Kidney (tissue), 14 donors: ENCODE data around the gene C1orf21. TPM values are rescaled to one million over a fixed set of nuclear protein-coding genes. Genes with fewer than 3 reads are reported as not detected.

Source experiments
- DNase-seq, 5 donors: peaks; one replicate each; pipeline ENCODE4 v3.0.0-alpha.2; 2013 to 2020
- FAIRE-seq: peaks from 2 replicates; lab custom pipeline; 2012; peaks lifted over from hg19 to GRCh38; lab: Jason Lieb, UNC
- H3K27ac ChIP-seq, 2 donors: one replicate each; pipeline ENCODE4 v1.7.0; 2013; ENCODE audit warnings: low read depth in 2 of 2, low read length in 2 of 2, inconsistent platforms in 1 of 2
- H3K27me3 ChIP-seq: one replicate; pipeline ENCODE4 v1.7.1; 2013; ENCODE audit warnings: low read length, inconsistent platforms; ENCODE audit not compliant: control insufficient read depth, insufficient read depth
- H3K36me3 ChIP-seq, 3 donors: one replicate each; pipeline versions ENCODE4 v1.7.0 to v1.7.1; 2013; ENCODE audit warnings: low read length in 3 of 3, control low read depth in 1 of 3, inconsistent platforms in 1 of 3; ENCODE audit not compliant: insufficient read depth in 3 of 3, control insufficient read depth in 2 of 3
- H3K4me1 ChIP-seq, 3 donors: one replicate each; pipeline versions ENCODE4 v1.7.0 to v1.7.1; 2013; ENCODE audit warnings: low read length in 3 of 3, inconsistent platforms in 1 of 3, low read depth in 1 of 3; ENCODE audit not compliant: control insufficient read depth in 2 of 3, insufficient read depth in 2 of 3
- H3K4me3 ChIP-seq, 3 donors: one replicate each; pipeline versions ENCODE4 v1.7.0 to v1.8.1; 2013; ENCODE audit warnings: low read length in 3 of 3, control low read depth in 1 of 3, inconsistent platforms in 1 of 3
- H3K9ac ChIP-seq, 3 donors: one replicate each; pipeline versions ENCODE4 v1.7.0 to v1.7.1; 2013; ENCODE audit warnings: low read length in 3 of 3, control low read depth in 1 of 3, inconsistent platforms in 1 of 3
- H3K9me3 ChIP-seq, 3 donors: one replicate each; pipeline versions ENCODE4 v1.7.0 to v1.7.1; 2013; ENCODE audit warnings: low read length in 3 of 3, control low read depth in 1 of 3, inconsistent platforms in 1 of 3; ENCODE audit not compliant: control insufficient read depth in 2 of 3, insufficient read depth in 1 of 3
- intact Hi-C: fragments of 100-400 bp; cut with DNase I; formaldehyde crosslinking; loops from one replicate; pipeline ENCODE4 v1.11.1; 2022
- polyA plus RNA-seq: library from polyadenylated mRNA; stranded (reverse); fragments of 350-450 nt; fragmentation: Illumina TruSeq; extraction: RNeasy Lipid Tissue Mini Kit (QIAGEN cat#74804); gene quantifications from one replicate; pipeline ENCODE4 v1.2.3, GENCODE V29; 2014; ENCODE audit warnings: low read depth, low replicate concordance; ENCODE audit not compliant: insufficient read depth
- total RNA-seq: library from RNA; stranded (reverse); fragmentation: NEBNext Ultra II Directional; extraction: Animal tissue kit (Norgen Biotek cat#: 25700); gene quantifications from one replicate; pipeline ENCODE4 v1.2.1, GENCODE V29; 2021
- TF ChIP-seq, protein P1 (sequence below): IDR thresholded peaks from 3 replicates; pipeline ENCODE4 v1.5.1; 2012; ENCODE audit warnings: mild to moderate bottlenecking, moderate library complexity, borderline replicate concordance; ENCODE audit not compliant: insufficient read depth; ENCODE audit errors: extremely low read depth
- donor health status: control.
- donor health status: control.
- donor health status: control.
- donor health status: control.
- donor health status: control.
- donor health status: DM: yes; HTN: yes; CAD: no.
- donor health status: Normal renal cell carcinoma (clear cell type).

Gene C1orf21
- total and polyA plus RNA-seq, 2 donors from 2014 or later: 18.3 to 18.6 TPM

DNA sequence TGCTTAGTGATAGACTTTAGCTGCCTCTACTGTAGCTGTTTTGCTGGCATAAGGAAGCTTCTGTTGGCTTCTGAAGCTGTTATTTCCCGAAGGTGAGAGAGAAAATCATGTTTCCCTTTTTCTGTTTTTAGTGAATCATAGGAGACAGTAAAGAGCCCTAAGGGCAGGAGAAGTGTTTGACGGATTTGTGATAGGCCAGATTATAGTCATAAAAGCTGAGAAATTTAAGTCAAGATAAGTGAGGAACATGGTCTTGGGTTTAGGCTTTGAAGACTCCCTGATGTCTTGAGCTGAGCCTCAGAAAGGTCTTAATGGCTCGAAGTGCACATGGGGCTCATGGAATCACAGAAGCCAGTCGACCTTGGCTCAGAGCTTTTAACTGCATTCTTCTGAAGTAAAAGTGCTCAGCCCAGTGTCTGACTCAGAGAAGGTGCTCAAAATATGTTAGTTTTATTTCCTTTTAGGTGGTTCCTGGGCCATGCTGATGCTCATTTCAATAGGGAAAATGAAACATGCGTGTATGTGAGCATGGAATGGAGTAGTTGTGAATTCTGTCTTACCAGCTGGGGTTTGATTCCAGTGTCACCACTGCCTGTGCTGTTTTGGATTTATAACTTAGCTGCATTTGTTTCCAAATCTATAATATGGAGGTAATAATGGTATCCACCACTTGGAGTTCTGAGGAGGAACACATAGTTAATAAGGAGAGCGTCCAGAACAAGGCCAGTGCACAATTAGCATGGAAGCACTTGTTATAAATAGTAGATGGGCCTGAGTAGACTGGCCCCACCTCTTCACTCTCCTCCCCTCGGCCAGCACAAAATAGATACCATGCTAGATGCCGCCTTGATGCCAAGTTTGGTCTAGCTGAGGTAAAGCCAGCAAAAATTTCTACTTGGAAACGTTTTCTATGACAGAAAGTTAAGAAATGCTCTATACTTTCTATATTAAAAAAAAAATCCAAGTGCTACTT, 99.2 kb downstream of the C1orf21 start:
- no peak for DNase-seq
- TF ChIP-seq, protein P1, sequence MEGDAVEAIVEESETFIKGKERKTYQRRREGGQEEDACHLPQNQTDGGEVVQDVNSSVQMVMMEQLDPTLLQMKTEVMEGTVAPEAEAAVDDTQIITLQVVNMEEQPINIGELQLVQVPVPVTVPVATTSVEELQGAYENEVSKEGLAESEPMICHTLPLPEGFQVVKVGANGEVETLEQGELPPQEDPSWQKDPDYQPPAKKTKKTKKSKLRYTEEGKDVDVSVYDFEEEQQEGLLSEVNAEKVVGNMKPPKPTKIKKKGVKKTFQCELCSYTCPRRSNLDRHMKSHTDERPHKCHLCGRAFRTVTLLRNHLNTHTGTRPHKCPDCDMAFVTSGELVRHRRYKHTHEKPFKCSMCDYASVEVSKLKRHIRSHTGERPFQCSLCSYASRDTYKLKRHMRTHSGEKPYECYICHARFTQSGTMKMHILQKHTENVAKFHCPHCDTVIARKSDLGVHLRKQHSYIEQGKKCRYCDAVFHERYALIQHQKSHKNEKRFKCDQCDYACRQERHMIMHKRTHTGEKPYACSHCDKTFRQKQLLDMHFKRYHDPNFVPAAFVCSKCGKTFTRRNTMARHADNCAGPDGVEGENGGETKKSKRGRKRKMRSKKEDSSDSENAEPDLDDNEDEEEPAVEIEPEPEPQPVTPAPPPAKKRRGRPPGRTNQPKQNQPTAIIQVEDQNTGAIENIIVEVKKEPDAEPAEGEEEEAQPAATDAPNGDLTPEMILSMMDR: no peak
- H3K4me3 ChIP-seq: no peak overlapping the region
- no peak for FAIRE-seq
- no peak overlapping the region for H3K27ac ChIP-seq
- no peaks in the 10 kb centered on the region for H3K27me3 ChIP-seq
- peaks cover 0 to 7% (median 4%) of the 10 kb centered on the region in 3 donors for H3K4me1 ChIP-seq
- no peaks in the 10 kb centered on the region for H3K36me3 ChIP-seq
- intact Hi-C loops: no loop called here
- no peak overlapping the region for H3K9ac ChIP-seq
- H3K9me3 ChIP-seq: no peaks in the 10 kb centered on the region

DNA sequence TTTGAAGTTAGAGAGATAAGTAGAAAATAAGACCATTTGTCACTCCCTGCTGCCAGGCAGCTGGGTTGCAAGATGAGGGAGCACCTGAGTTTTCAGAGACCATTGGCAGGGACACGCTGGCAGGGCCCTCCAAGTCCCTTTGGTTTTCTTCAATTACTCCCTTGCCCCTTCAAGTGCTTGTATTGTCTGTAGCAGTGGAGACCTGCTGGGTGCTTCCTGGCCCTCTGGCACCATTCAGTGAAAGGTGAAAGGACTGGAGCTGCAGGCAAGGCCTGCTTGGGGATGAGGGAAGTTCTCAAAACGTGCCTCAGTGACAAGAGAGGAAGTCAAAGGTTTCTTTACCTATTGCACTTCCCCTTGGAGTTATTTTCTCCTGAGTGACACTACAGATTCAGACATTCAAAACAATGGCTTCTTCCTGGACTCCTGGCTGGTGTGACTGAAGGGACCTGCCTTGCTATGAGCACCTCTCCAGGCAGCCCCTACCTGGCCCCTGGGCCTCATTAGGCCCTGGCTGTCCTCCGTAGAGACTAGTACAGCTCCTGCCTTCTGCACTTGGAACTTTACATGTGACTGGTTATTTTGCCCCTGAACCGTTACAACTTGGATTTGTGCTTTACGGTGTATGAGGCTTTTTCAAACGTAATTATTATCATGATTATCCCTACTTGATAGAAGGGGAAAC, 100.1 kb downstream of the C1orf21 start:
- no peak for FAIRE-seq
- intact Hi-C loops: no loop called here

DNA sequence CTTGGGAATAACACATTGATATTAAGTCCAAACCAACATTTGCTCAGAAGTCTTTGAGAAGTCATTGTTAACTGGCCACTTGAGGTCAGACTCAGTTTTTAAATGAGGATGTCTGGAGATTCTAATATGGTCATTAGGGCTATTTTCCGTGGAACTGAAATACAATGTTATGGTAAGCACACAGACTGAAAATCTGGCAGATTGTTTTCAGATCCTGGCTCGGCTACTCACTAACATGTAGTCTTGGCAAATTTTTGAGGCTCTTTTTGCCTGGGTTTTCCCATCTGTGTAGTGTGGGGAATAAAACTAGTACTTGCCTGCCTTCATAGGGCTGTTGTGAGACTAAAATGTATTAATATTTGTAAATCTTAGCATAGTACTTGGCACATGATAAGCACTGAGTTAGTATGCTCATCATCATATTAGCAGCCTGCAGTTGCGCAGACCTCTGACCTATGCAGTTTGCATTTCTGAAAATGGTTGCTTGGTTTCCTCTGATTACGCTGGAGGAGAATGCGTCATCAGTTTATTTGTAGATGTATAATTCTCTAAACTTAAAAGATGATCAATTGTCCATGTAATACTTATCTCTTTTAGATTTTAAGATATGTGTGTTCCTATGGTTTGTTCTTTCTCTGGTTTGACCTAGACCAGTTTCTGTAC, 100.8 kb downstream of the C1orf21 start:
- no peaks in the 10 kb centered on the region for H3K9me3 ChIP-seq
- no peak overlapping the region for H3K27ac ChIP-seq
- no peak for FAIRE-seq
- H3K9ac ChIP-seq: no peak overlapping the region
- no peak for DNase-seq
- no peaks in the 10 kb centered on the region for H3K36me3 ChIP-seq
- H3K4me3 ChIP-seq: no peak overlapping the region
- TF ChIP-seq, protein P1: no peak
- H3K27me3 ChIP-seq: no peaks in the 10 kb centered on the region
- intact Hi-C loops: no loop called here
- H3K4me1 ChIP-seq: peaks cover 0 to 5% (median 4%) of the 10 kb centered on the region in 3 donors

More for the DNA sequence above, 100.1 kb downstream of the C1orf21 start:
- H3K27ac ChIP-seq: no peak overlapping the region
- no peaks in the 10 kb centered on the region for H3K36me3 ChIP-seq
- TF ChIP-seq, protein P1: no peak
- no peaks in the 10 kb centered on the region for H3K27me3 ChIP-seq
- H3K9ac ChIP-seq: no peak overlapping the region
- H3K4me1 ChIP-seq: peaks cover 0 to 7% (median 4%) of the 10 kb centered on the region in 3 donors
- DNase-seq: no peak
- no peak overlapping the region for H3K4me3 ChIP-seq
- no peaks in the 10 kb centered on the region for H3K9me3 ChIP-seq
